Ishikawa (cell line): Measurements from ENCODE around the gene PPT1.
A peak's percentile ranks its signal among the peaks of the same experiment; 100 is the strongest.

Experiments used
- EP300 ChIP-seq: IDR thresholded peaks from 2 replicates; pipeline ENCODE4 v1.6.1; 2012; ENCODE audit warnings: borderline replicate concordance
- MAX ChIP-seq: IDR thresholded peaks from 2 replicates; pipeline ENCODE4 v1.6.1; 2012
- NFIC ChIP-seq: IDR thresholded peaks from 2 replicates; pipeline ENCODE4 v1.6.1; 2012
- RAD21 ChIP-seq: IDR thresholded peaks from 2 replicates; pipeline ENCODE4 v1.6.1; 2012; ENCODE audit warnings: low read depth
- REST ChIP-seq: IDR thresholded peaks from 2 replicates; pipeline ENCODE4 v1.6.1; 2012; ENCODE audit warnings: low read depth, mild to moderate bottlenecking
- TAF1 ChIP-seq: IDR thresholded peaks from 2 replicates; pipeline ENCODE4 v1.6.1; 2012; ENCODE audit warnings: low read depth, mild to moderate bottlenecking
- TCF12 ChIP-seq: IDR thresholded peaks from 2 replicates; pipeline ENCODE4 v1.6.1; 2012; ENCODE audit warnings: low read depth
- USF1 ChIP-seq: IDR thresholded peaks from 2 replicates; pipeline ENCODE4 v1.6.1; 2012
- YY1 ChIP-seq: IDR thresholded peaks from 2 replicates; pipeline ENCODE4 v1.6.1; 2012; ENCODE audit warnings: low read depth

DNA sequence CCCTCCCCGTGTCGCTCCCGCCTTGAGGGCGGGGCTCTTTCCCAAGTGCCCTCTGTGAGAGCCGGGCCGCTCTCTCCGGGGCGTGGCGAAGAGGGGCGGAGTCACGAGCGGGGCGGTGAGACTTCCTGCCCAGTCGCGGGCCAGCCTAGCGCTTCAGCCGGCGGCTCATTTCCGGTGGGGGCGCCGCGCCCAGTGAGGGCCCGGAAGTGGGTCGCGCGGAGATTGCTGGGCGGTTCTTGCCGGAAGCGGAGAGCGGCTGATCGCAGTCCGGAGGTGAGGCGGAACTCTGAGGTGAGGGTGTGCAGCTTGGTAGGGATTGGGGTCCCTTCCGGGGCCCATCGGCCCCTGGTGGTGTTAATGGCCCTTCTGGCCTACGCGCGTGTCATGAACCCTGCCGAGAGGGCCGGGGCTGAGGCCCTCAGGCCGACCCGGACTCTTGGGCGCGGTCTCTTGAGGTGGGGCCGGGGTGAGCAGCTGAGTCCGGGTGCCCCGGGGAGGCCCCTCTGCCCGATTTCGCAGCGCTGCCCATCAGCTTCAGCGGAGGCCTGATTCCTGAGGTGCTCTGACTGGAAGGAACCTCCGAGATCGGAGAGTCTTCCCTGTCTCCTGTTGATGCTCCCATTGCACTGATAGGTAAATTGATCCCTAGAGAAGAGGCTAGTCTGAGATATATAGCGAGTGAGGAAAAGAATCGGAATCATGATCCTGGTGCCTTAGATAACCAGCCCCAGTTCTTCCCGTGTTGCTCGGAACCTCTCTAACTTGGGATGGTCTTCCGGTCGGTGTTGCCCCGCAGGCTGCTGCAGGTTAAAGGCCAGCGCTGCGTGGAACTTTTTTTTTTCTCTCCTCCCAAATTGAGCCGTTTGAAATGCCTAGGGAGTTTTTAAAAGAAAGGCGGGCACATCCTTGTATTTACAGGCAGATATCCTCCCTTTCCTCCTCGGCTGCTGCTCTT, 56.3 kb downstream of the PPT1 start, which contains the start of gene CAP1:
- TF ChIP-seq RAD21: no peak
- TF ChIP-seq REST: no peak
- TF ChIP-seq MAX: no peak; the same call in 1 of the 2 replicates
- TF ChIP-seq TAF1: peak; percentile 64
- peak; percentile 51; the same call in 1 of the 2 replicates for TF ChIP-seq USF1
- no peak for TF ChIP-seq YY1
- TF ChIP-seq TCF12: peak; percentile 41
- no peak for TF ChIP-seq EP300
- no peak for TF ChIP-seq NFIC
